Measurements from ENCODE around the gene CSF1R. TPM values are rescaled to one million over a fixed set of nuclear protein-coding genes. Genes with fewer than 3 reads are reported as not detected.

The CSF1R gene
- total and polyA plus RNA-seq, 2 donors (not counting 3 experiments of a cell fraction or from before 2014, with no cell fraction given) = not detected

DNA sequence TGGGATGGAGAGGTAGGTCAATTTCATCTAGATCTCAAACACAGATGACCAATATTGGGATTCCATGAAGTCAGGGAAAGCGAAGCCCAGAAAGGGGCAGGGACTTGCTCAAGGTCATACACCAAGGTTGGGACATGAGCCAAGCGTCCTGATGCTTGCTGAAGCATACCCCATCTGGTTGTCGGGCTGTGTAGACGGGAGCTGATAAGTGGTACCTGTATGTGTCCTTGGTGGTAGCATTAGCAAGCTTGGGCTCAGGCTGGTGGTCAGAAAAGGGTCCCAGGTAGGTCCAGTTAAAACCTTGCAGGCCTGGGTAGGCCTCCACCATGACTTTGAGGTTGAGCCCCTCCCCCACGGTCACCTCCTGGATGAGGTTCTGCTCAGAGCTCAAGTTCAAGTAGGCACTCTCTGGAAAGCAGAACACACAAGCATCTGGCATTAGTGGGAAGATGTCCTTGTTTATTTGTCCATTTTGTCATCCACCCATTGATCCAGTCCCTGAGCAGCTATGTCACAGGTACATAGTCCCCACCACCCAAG, 13.2 kb downstream of the CSF1R start:
- POLR2A ChIA-PET = no interaction called here
- H3K36me3 ChIP-seq (ENCODE audit: control insufficient read depth in 2 of 2, extremely low read depth in 1 of 2, insufficient read depth in 2 of 2, low read length in 2 of 2) = no peaks in the 10 kb centered on the region
- no peak for FAIRE-seq
- H3K4me2 ChIP-seq (ENCODE audit: insufficient read depth, low read length) = no peak overlapping the region
- H3K27me3 ChIP-seq (ENCODE audit: control insufficient read depth in 2 of 2, insufficient read depth in 2 of 2, low read length in 2 of 2) = peaks cover 4 to 14% of the 10 kb centered on the region in 2 experiments
- CTCF ChIA-PET = no interaction called here
- H3K9me3 ChIP-seq (replicated peaks; ENCODE audit: control insufficient read depth, insufficient read depth, low read length) = no peaks in the 10 kb centered on the region
- no peak for DNase-seq (ENCODE audit: low read depth, low spot score)
- peaks cover 8% of the 10 kb centered on the region for H3K4me1 ChIP-seq (ENCODE audit: control insufficient read depth, extremely low read depth, insufficient read depth, low read length)
- intact Hi-C loops (cut with micrococcal nuclease) = no loop called here
- dilution Hi-C loops (cut with MboI; ENCODE audit: extremely low pct_ligation_motif_present, low sequenced_read_pairs) = no loop called here
- no peak overlapping the region for H3K4me3 ChIP-seq (replicated peaks in 1 of 3; ENCODE audit: insufficient read depth in 1 of 3, low read depth in 1 of 3, low read length in 3 of 3)
- BruUV-seq (replicated peaks) = no TSS peak
- H3K9me1 ChIP-seq (replicated peaks; ENCODE audit: control insufficient read depth, extremely low read depth, insufficient read depth, low read length) = no peaks in the 10 kb centered on the region
- no peak overlapping the region for H3K27ac ChIP-seq (ENCODE audit: insufficient read depth, low read depth, low read length)
- TF ChIP-seq MYC (IDR thresholded peaks at IDR 0.05; ENCODE audit: low read depth, low read length) (no peak), GATA2 (IDR thresholded peaks at IDR 0.05; ENCODE audit: insufficient read depth, insufficient read length, low read depth, low read length) (no peak), JUN (IDR thresholded peaks at IDR 0.05; ENCODE audit: borderline replicate concordance, insufficient read depth, insufficient read length, low read depth) (no peak)
- TF ChIP-seq, protein P1, sequence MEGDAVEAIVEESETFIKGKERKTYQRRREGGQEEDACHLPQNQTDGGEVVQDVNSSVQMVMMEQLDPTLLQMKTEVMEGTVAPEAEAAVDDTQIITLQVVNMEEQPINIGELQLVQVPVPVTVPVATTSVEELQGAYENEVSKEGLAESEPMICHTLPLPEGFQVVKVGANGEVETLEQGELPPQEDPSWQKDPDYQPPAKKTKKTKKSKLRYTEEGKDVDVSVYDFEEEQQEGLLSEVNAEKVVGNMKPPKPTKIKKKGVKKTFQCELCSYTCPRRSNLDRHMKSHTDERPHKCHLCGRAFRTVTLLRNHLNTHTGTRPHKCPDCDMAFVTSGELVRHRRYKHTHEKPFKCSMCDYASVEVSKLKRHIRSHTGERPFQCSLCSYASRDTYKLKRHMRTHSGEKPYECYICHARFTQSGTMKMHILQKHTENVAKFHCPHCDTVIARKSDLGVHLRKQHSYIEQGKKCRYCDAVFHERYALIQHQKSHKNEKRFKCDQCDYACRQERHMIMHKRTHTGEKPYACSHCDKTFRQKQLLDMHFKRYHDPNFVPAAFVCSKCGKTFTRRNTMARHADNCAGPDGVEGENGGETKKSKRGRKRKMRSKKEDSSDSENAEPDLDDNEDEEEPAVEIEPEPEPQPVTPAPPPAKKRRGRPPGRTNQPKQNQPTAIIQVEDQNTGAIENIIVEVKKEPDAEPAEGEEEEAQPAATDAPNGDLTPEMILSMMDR (IDR thresholded peaks at IDR 0.05; ENCODE audit: extremely low read depth in 1 of 2, insufficient read depth in 1 of 2, low read depth in 1 of 2, low read length in 2 of 2) = no peak
- H3K79me2 ChIP-seq (ENCODE audit: control insufficient read depth, insufficient read depth, low read length) = no peaks in the 10 kb centered on the region
- no peak overlapping the region for H2AFZ ChIP-seq (ENCODE audit: low read depth, low read length)
- no peak overlapping the region for H3K9ac ChIP-seq (replicated peaks; ENCODE audit: extremely low read depth, insufficient read depth, low read length)
- H4K20me1 ChIP-seq (replicated peaks; ENCODE audit: control insufficient read depth, extremely low read depth, insufficient read depth, low read length) = no peaks in the 10 kb centered on the region

DNA sequence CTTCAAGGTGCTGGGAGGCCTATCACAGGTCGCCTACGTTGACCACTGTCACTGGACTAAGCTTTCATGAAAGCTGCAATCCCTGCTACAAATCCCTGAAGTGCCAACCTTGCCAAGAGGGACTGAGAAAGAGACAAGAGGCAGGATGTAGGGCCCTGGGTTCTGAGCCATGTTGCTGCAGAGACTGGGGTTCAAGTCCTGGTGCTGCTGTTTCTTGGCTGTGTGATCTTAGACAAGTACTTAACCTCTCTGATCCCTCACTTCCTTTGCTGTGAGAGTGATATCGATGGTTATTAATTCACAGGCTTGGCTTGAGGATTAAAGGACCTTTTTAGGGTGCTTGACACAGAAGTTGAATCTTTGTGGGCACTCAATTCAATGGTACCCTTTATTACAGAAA, 15.5 kb downstream of the CSF1R start:
- intact Hi-C loops (cut with micrococcal nuclease) (no loop called here), dilution Hi-C loops (cut with MboI; ENCODE audit: extremely low pct_ligation_motif_present, low sequenced_read_pairs) (no loop called here)
- Histone ChIP-seq H3K79me2 (ENCODE audit: control insufficient read depth, insufficient read depth, low read length) (no peaks in the 10 kb centered on the region), H3K9me3 (replicated peaks; ENCODE audit: control insufficient read depth, insufficient read depth, low read length) (no peaks in the 10 kb centered on the region), H3K4me1 (ENCODE audit: control insufficient read depth, extremely low read depth, insufficient read depth, low read length) (peaks cover 25% of the 10 kb centered on the region), H2AFZ (ENCODE audit: low read depth, low read length) (no peak overlapping the region), H4K20me1 (replicated peaks; ENCODE audit: control insufficient read depth, extremely low read depth, insufficient read depth, low read length) (no peaks in the 10 kb centered on the region), H3K27ac (ENCODE audit: insufficient read depth, low read depth, low read length) (no peak overlapping the region), H3K36me3 (ENCODE audit: control insufficient read depth in 2 of 2, extremely low read depth in 1 of 2, insufficient read depth in 2 of 2, low read length in 2 of 2) (no peaks in the 10 kb centered on the region), H3K4me2 (ENCODE audit: insufficient read depth, low read length) (no peak overlapping the region), H3K27me3 (ENCODE audit: control insufficient read depth in 2 of 2, insufficient read depth in 2 of 2, low read length in 2 of 2) (peaks cover 4 to 9% of the 10 kb centered on the region in 2 experiments), H3K9ac (replicated peaks; ENCODE audit: extremely low read depth, insufficient read depth, low read length) (no peak overlapping the region), H3K4me3 (replicated peaks in 1 of 3; ENCODE audit: insufficient read depth in 1 of 3, low read depth in 1 of 3, low read length in 3 of 3) (no peak overlapping the region), H3K9me1 (replicated peaks; ENCODE audit: control insufficient read depth, extremely low read depth, insufficient read depth, low read length) (no peaks in the 10 kb centered on the region)
- BruUV-seq (replicated peaks) = no TSS peak
- FAIRE-seq (no peak), DNase-seq (ENCODE audit: low read depth, low spot score) (no peak)
- ChIA-PET POLR2A (no interaction called here), CTCF (no interaction called here)
- TF ChIP-seq POLR2AphosphoS5 (IDR thresholded peaks at IDR 0.05; ENCODE audit: insufficient read depth, low read depth, low read length) (no peak), EZH2 (IDR thresholded peaks at IDR 0.05; ENCODE audit: borderline replicate concordance, low read depth, low read length, severe bottlenecking) (no peak)
- TF ChIP-seq, protein P2, sequence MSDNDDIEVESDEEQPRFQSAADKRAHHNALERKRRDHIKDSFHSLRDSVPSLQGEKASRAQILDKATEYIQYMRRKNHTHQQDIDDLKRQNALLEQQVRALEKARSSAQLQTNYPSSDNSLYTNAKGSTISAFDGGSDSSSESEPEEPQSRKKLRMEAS (IDR thresholded peaks at IDR 0.05; ENCODE audit: insufficient read depth, insufficient read length) = no peak
